ENCODE results near the gene ADIRF. TPM values are rescaled to one million over a fixed set of nuclear protein-coding genes. Genes with fewer than 3 reads are reported as not detected.

Gene ADIRF
- total RNA-seq, 1 donor from 2014 or later, result not detected

DNA sequence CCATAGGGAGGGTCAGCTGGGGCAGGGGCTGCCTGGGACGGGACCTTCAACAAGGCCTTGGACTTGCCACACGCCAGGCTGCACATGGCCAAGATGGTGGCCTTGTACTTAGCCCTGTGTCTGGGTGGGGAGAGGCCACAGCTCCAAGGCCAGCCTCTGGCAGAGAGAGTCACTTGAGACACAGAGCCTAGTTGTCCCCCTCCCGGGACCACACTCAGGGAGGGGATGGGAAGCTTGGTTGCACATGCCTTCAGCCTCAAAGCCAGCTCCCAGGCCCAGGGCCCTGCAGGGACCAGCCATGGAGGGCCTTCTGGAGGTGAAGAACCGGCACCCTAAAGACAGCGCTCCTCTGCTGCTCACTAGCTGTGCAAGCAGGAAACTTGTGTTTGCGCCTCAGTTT, 27.6 kb upstream of the ADIRF start:
- H3K36me3 Mint-ChIP-seq (ENCODE audit: unreplicated experiment), result no peaks in the 10 kb centered on the region
- peaks cover 6% of the 10 kb centered on the region for H3K27me3 Mint-ChIP-seq (ENCODE audit: unreplicated experiment)
- no peak overlapping the region for H3K27ac Mint-ChIP-seq (ENCODE audit: unreplicated experiment)
- peaks cover 5% of the 10 kb centered on the region for H3K9me3 Mint-ChIP-seq (ENCODE audit: unreplicated experiment)
- DNase-seq, result no peak
- H3K4me3 Mint-ChIP-seq (ENCODE audit: unreplicated experiment), result no peak overlapping the region
- H3K4me1 Mint-ChIP-seq (ENCODE audit: low read depth, unreplicated experiment), result peaks cover 6% of the 10 kb centered on the region
- TF ChIP-seq, protein P1, sequence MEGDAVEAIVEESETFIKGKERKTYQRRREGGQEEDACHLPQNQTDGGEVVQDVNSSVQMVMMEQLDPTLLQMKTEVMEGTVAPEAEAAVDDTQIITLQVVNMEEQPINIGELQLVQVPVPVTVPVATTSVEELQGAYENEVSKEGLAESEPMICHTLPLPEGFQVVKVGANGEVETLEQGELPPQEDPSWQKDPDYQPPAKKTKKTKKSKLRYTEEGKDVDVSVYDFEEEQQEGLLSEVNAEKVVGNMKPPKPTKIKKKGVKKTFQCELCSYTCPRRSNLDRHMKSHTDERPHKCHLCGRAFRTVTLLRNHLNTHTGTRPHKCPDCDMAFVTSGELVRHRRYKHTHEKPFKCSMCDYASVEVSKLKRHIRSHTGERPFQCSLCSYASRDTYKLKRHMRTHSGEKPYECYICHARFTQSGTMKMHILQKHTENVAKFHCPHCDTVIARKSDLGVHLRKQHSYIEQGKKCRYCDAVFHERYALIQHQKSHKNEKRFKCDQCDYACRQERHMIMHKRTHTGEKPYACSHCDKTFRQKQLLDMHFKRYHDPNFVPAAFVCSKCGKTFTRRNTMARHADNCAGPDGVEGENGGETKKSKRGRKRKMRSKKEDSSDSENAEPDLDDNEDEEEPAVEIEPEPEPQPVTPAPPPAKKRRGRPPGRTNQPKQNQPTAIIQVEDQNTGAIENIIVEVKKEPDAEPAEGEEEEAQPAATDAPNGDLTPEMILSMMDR (IDR thresholded peaks at IDR 0.05; ENCODE audit: partially characterized antibody, unreplicated experiment), result no peak

DNA sequence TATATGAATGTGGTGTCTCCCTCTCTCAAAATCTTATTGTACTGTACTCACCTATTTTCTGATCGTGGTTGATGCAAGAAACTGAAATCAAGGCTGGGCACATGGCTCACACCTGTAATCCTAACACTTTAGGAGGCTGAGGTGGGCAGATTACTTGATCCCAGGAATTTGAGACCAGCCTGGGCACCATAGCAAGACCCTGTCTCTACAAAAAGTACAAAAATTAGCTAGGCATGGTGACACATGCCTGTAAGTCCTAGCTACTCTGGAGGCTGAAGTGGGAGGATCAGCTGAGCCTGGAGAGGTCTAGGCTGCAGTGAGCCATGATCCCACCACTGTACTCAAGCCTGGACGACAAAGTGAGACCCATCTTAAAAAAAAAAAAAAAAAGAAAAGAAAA, 26.9 kb upstream of the ADIRF start:
- H3K4me3 Mint-ChIP-seq (ENCODE audit: unreplicated experiment), result no peak overlapping the region

DNA sequence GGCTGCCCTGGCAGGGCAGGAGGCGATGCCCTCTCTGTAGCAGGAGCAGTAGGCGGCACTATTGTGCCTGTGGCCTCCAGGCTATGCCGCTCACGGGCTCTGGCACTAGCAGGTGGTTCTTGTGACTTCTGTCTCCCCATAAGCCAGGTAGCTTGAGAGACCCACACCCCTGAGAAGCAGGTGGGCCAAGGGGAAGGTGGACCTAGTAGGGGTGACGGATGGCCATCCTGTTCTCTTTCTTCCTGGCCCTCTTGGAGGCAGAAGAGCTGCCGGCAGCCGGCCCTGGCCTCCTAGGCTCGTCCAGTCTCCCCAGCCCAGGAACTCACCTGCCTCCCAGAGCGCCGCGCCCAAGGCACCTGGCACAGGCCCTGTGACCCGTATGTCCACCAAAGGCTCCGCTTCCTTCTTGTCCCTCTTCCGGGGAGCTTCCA, 26.3 kb upstream of the ADIRF start:
- no peaks in the 10 kb centered on the region for H3K36me3 Mint-ChIP-seq (ENCODE audit: unreplicated experiment)
- peaks cover 11% of the 10 kb centered on the region for H3K27me3 Mint-ChIP-seq (ENCODE audit: unreplicated experiment)
- peaks cover 12% of the 10 kb centered on the region for H3K4me1 Mint-ChIP-seq (ENCODE audit: low read depth, unreplicated experiment)
- DNase-seq, result no peak
- H3K27ac Mint-ChIP-seq (ENCODE audit: unreplicated experiment), result no peak overlapping the region
- H3K4me3 Mint-ChIP-seq (ENCODE audit: unreplicated experiment), result no peak overlapping the region
- TF ChIP-seq, protein P1 (IDR thresholded peaks at IDR 0.05; ENCODE audit: partially characterized antibody, unreplicated experiment), result no peak
- H3K9me3 Mint-ChIP-seq (ENCODE audit: unreplicated experiment), result peaks cover 5% of the 10 kb centered on the region

More for the DNA sequence above, 26.9 kb upstream of the ADIRF start:
- peaks cover 6% of the 10 kb centered on the region for H3K27me3 Mint-ChIP-seq (ENCODE audit: unreplicated experiment)
- H3K4me1 Mint-ChIP-seq (ENCODE audit: low read depth, unreplicated experiment), result peaks cover 7% of the 10 kb centered on the region
- TF ChIP-seq, protein P1 (IDR thresholded peaks at IDR 0.05; ENCODE audit: partially characterized antibody, unreplicated experiment), result no peak
- H3K36me3 Mint-ChIP-seq (ENCODE audit: unreplicated experiment), result no peaks in the 10 kb centered on the region
- H3K27ac Mint-ChIP-seq (ENCODE audit: unreplicated experiment), result no peak overlapping the region
- no peak for DNase-seq
- H3K9me3 Mint-ChIP-seq (ENCODE audit: unreplicated experiment), result peaks cover 5% of the 10 kb centered on the region

DNA sequence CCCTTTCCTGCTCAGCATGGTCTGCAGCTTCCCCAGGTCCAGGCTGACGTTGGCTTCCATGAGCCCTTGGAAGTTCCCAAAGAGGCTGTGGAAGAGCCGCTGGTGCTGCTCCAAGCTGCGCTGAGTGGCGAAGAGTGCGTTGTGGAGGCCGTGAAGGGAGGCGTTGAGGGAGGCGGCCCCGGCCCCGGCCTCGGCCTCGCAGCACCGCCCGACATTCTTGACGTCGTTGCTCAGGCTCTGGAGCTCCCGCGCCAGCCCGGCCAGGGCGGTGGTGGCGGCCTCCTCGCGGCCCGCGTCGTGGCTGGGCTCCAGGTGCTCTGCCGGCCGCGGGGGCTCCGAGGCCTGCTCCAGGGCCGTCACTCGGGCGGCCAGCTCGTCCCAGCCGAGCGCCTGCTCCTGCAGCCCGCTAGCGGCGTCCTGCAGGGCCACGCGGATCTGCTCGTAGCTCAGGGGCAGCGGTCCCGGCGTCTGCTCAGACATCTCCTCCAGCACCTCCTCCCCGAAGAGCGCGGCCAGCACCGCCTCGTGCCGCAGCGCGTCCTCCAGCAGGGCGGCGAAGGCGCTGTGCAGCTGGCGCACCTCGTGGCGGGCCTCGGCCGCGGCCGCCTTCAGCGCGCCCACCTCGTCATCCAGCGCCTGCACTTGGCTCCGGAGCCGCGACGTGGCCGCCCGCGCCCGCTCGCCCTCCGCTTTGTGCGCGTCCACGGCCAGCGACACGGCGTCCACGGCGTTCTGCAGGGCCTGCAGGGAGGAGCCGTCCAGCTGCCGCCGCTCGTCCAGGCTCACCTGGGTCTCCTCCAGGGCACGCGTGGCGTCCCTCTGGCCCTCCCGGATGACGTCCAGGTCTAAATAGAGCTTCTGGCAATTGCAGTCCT, 25.6 kb upstream of the ADIRF start:
- no peak overlapping the region for H3K4me3 Mint-ChIP-seq (ENCODE audit: unreplicated experiment)
- TF ChIP-seq, protein P1 (IDR thresholded peaks at IDR 0.05; ENCODE audit: partially characterized antibody, unreplicated experiment), result no peak
- peaks cover 5% of the 10 kb centered on the region for H3K9me3 Mint-ChIP-seq (ENCODE audit: unreplicated experiment)
- no peaks in the 10 kb centered on the region for H3K36me3 Mint-ChIP-seq (ENCODE audit: unreplicated experiment)
- H3K4me1 Mint-ChIP-seq (ENCODE audit: low read depth, unreplicated experiment), result peaks cover 12% of the 10 kb centered on the region
- DNase-seq, result no peak
- H3K27me3 Mint-ChIP-seq (ENCODE audit: unreplicated experiment), result peaks cover 10% of the 10 kb centered on the region
- H3K27ac Mint-ChIP-seq (ENCODE audit: unreplicated experiment), result no peak overlapping the region

Measured in glutamatergic neuron (in vitro differentiated cells).